HUES48 (cell line): ENCODE measurements around the gene UAP1.

Experiments used
- H3K27ac ChIP-seq: one replicate; pipeline ENCODE4 v1.7.0; 2013; ENCODE audit warnings: low read depth, low read length, inconsistent platforms
- H3K27me3 ChIP-seq: 2 replicates; pipeline ENCODE4 v1.6.1; 2013; ENCODE audit warnings: mild to moderate bottlenecking, low read length; ENCODE audit not compliant: control insufficient read depth, insufficient read depth
- H3K36me3 ChIP-seq: 2 replicates; pipeline ENCODE4 v1.6.1; 2013; ENCODE audit warnings: low read length; ENCODE audit not compliant: control insufficient read depth, insufficient read depth
- H3K4me1 ChIP-seq: 2 replicates; pipeline ENCODE4 v1.6.1; 2013; ENCODE audit warnings: mild to moderate bottlenecking, low read length; ENCODE audit not compliant: control insufficient read depth, insufficient read depth
- H3K4me3 ChIP-seq: 2 replicates; pipeline ENCODE4 v1.5.1; 2013; ENCODE audit warnings: mild to moderate bottlenecking, low read depth, low read length
- H3K9ac ChIP-seq: 2 replicates; pipeline ENCODE4 v1.6.1; 2013; ENCODE audit warnings: mild to moderate bottlenecking, low read depth, low read length, moderate library complexity
- H3K9me3 ChIP-seq: 2 replicates; pipeline ENCODE4 v1.6.1; 2013; ENCODE audit warnings: low read length; ENCODE audit not compliant: control insufficient read depth, insufficient read depth

UAP1 gene

DNA sequence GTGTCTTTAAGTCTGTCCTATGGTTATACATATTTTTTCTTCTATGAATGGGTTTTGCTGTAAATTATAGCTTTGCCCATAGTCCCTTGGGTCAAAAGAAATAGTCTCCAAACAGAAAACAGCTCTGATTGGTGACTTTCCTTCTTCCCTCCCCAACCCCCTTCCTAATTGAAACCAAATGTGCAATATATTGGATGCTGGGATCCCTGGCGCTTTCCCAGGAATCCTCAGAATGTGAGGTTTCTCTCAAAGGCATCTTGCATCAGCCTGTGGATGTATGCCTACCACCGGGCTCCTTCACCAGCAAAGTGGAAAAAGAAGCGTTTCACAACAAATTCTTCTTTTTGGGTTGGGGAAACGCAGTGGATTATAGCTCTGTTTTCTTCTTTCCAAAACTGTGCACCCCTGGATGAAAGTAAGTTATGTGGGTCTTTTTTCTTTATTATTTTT is 70.7 kb downstream of the UAP1 start, which contains the start of gene DDR2:
Gene DDR2, plus strand, starts transcription at position 248 of the 450 bp plus-strand sequence. CDS start 86,600 bp downstream, outside the sequence.
- Histone ChIP-seq H3K27me3 (no peaks in the 10 kb centered on the region), H3K36me3 (no peaks in the 10 kb centered on the region), H3K4me3 (peak within 1 kb of the TSS; percentile 20; the same call in 1 of the 2 replicates), H3K27ac (no peak within 1 kb of the TSS), H3K9me3 (no peaks in the 10 kb centered on the region), H3K9ac (peak within 1 kb of the TSS; percentile 52; the same call in 1 of the 2 replicates), H3K4me1 (peaks cover 17% of the 10 kb centered on the region)

DNA sequence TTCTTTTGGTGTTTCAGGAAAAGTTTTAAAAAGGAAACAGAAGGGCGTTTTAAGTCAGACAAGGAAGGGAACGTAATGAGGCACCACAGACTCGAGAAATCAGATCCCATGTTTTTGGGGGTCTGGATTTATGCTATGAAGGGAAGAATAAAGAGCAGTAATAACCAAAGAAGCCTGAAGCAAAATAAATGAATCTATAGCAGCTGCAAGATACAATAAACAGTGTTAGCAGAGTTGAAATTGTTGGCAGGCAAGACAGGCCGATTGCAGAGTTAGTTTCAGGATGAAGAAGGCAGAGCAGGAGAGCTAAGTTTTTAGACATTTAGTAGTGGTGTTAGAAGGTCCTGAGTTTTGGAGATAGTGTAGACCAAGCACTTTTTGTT is 71.2 kb downstream of the UAP1 start:
- H3K4me1 ChIP-seq: peaks cover 17% of the 10 kb centered on the region

DNA sequence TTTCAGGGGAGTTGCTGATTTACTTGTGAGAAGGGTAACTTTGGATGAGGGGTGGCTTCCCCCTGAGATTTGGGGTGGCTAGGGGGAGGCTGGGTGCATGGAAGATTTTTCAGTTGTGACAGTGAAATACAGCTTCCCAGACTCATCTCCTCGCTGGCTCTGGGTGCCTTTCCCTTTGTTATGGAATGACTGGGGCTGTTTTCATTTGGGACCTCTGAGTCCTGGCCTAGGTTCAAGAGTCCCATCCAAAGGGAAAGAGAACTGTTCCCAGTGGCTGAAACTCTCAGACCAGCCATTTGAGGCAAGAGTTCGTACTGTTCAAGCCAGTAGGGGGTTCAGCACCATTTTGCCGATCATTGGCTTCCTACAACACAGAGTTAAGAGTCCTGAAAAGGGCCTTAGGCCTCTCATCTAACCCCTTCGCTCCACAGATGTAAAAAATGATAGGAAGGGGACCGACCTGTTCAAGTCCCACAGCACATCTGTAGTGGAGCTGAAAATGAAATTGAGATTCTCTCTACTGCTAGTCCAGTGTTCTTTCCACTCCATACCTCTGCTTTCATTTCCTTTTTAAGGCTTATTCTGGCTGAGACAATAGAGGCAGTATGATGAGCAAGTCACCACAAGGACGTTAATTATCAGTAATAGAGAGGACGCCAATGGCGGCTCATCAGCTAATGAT is 71.7 kb downstream of the UAP1 start:
- H3K9me3 ChIP-seq: no peaks in the 10 kb centered on the region
- H3K4me1 ChIP-seq: peaks cover 17% of the 10 kb centered on the region
- peak overlapping the region; percentile 52; the same call in 1 of the 2 replicates for H3K9ac ChIP-seq
- H3K27ac ChIP-seq: no peak overlapping the region
- no peaks in the 10 kb centered on the region for H3K27me3 ChIP-seq
- H3K36me3 ChIP-seq: no peaks in the 10 kb centered on the region
- peak overlapping the region; percentile 20; the same call in 1 of the 2 replicates for H3K4me3 ChIP-seq

More for the DNA sequence above, 71.2 kb downstream of the UAP1 start:
- H3K36me3 ChIP-seq: no peaks in the 10 kb centered on the region
- H3K4me3 ChIP-seq: peak overlapping the region; percentile 20; the same call in 1 of the 2 replicates
- H3K9ac ChIP-seq: peak overlapping the region; percentile 52; the same call in 1 of the 2 replicates
- no peak overlapping the region for H3K27ac ChIP-seq
- H3K9me3 ChIP-seq: no peaks in the 10 kb centered on the region
- no peaks in the 10 kb centered on the region for H3K27me3 ChIP-seq

DNA sequence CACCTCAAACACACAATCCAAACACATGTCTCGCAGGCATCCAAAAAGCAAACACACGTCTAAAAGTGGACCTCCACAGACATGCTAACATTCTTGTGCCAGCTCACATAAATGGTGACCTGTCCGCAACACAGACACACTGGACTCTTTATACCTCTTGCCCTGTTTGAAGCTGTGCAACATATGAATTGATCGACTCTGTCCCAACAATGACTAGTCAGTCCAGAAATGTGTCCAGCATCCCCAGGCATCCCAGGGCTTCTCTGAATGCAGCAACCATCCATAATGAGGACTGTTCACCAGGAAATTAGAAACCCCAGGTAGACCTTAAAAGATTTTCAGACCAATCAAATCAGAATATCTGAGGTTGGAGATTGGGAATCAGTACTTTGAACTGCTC is 73.9 kb downstream of the UAP1 start:
- peaks cover 17% of the 10 kb centered on the region for H3K4me1 ChIP-seq
- H3K36me3 ChIP-seq: no peaks in the 10 kb centered on the region

DNA sequence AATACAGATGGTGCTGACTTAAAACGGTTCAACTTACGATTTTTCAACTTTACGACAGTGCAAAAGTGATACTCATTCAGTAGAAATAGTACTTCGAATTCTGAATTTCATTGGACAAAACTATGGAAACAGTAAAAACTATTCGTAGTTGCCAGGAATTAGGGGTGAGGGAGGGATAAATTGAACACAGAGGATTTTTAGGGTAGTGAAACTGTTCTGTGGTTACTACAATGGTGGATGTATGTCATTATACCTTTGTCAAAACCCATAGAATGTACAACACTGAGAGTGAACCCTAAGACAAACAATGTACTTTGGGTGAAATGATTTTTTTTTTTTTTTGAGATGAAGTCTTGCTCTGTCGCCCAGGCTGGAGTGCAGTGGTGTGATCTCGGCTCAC is 78.2 kb downstream of the UAP1 start:
- H3K4me3 ChIP-seq: no peak overlapping the region
- H3K9ac ChIP-seq: no peak overlapping the region
- no peaks in the 10 kb centered on the region for H3K27me3 ChIP-seq
- H3K9me3 ChIP-seq: no peaks in the 10 kb centered on the region
- H3K4me1 ChIP-seq: no peaks in the 10 kb centered on the region
- H3K27ac ChIP-seq: no peak overlapping the region
- no peaks in the 10 kb centered on the region for H3K36me3 ChIP-seq

More for the DNA sequence above, 73.9 kb downstream of the UAP1 start:
- Histone ChIP-seq H3K9me3 (no peaks in the 10 kb centered on the region), H3K9ac (no peak overlapping the region), H3K27ac (no peak overlapping the region), H3K4me3 (no peak overlapping the region), H3K27me3 (no peaks in the 10 kb centered on the region)

DNA sequence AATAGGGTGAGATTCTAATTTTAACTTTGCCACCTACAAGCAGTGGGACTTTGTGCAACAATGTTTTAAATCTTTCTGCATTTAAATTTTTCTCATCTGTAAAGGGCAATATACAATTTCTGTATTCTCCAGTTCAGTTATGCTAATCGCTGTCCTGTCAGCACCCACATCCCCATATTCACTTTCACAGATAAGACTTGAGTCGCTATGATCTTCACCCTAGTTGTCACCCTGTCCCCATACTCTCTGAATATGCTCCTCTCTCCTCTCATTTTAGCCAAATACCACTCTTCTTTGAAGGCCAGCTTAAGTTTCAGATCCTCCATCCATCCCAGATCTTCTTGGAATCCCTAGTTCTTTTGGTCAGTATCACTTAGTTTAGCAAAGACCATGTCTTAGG is 79.6 kb downstream of the UAP1 start:
- H3K4me3 ChIP-seq: no peak overlapping the region
- no peak overlapping the region for H3K9ac ChIP-seq
- H3K27ac ChIP-seq: no peak overlapping the region
- H3K9me3 ChIP-seq: no peaks in the 10 kb centered on the region
- H3K4me1 ChIP-seq: no peaks in the 10 kb centered on the region
- no peaks in the 10 kb centered on the region for H3K36me3 ChIP-seq
- H3K27me3 ChIP-seq: no peaks in the 10 kb centered on the region

DNA sequence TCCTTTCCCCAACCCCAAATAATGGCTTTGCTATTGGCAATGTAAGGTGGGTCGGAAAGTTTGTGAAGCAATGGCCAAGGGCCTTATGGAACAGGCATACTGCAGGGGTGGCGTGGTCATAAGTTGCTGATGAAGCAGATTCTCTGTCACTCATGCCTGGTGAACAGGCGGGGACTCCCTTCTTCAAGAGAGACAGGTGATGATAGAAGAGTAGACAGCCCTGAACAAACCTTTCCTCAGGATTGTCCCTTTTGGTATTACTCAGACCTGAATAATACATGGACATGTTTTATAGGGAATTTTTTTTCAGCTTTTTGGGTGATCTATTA is 83.4 kb downstream of the UAP1 start:
- Histone ChIP-seq H3K4me1 (no peaks in the 10 kb centered on the region), H3K9me3 (no peaks in the 10 kb centered on the region), H3K36me3 (no peaks in the 10 kb centered on the region), H3K4me3 (no peak overlapping the region), H3K9ac (no peak overlapping the region), H3K27me3 (no peaks in the 10 kb centered on the region), H3K27ac (no peak overlapping the region)

DNA sequence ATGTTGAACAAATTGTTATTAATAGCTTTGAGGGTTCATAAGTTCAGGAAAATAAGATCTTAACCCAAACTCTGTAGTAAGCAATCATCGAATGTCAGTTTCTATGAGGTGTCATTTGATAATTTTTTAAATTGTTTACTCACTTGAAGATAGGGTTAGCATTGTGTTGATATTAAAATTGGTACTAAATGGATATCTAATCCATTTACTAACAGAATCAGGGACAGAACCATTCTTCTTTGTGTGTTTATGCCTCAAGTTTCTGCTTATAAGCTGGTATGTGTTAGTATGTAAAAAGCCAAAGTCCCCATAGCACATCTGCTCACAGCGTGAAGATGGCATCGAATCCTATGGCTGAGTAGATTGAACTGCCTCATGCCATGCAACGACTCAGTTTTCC is 84.1 kb downstream of the UAP1 start:
- Histone ChIP-seq H3K4me3 (no peak overlapping the region), H3K9ac (no peak overlapping the region), H3K36me3 (no peaks in the 10 kb centered on the region), H3K27me3 (no peaks in the 10 kb centered on the region), H3K27ac (no peak overlapping the region), H3K9me3 (no peaks in the 10 kb centered on the region), H3K4me1 (no peaks in the 10 kb centered on the region)

DNA sequence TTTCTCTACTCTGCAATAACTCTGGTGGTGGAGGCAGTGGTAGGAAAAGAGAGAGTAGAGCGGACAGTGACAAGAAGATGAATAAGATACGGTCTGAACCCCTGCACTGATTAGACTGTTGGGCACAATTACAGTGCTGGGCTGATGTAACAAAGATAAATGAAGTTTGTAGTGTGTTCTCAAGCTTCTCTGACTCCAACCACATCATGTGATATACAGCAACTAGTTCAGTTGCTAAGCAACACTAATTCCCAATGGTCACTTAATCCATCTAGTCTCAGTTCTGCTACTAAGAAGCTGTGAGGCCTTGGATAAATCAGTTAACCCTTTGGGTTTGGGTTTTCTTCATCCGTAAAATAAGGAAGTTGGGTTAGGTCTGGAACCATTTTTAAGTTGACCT is 88.1 kb downstream of the UAP1 start:
- no peaks in the 10 kb centered on the region for H3K36me3 ChIP-seq

More for the DNA sequence above, 88.1 kb downstream of the UAP1 start:
- Histone ChIP-seq H3K4me1 (no peaks in the 10 kb centered on the region), H3K27ac (no peak overlapping the region), H3K4me3 (no peak overlapping the region), H3K9me3 (no peaks in the 10 kb centered on the region), H3K9ac (no peak overlapping the region), H3K27me3 (no peaks in the 10 kb centered on the region)
